K562 (cell line): ENCODE results near the gene WBP1L. TPM values are rescaled to one million over a fixed set of nuclear protein-coding genes. Genes with fewer than 3 reads are reported as not detected.

Experiments
- ARID1B ChIP-seq: fragments of 450-650 bp; IDR thresholded peaks from 2 replicates; pipeline ENCODE4 v1.6.1; 2016; ENCODE audit warnings: antibody characterized with exemption, mild to moderate bottlenecking, inconsistent platforms
- ARID2 ChIP-seq: fragments of 450-650 bp; IDR thresholded peaks from 2 replicates; pipeline ENCODE4 v1.6.1; 2017; ENCODE audit warnings: antibody characterized with exemption, mild to moderate bottlenecking
- DACH1 ChIP-seq: fragments of 450-650 bp; IDR thresholded peaks from 2 replicates; pipeline ENCODE4 v1.6.1; 2018; ENCODE audit not compliant: partially characterized antibody
- DPF2 ChIP-seq: fragments of 450-650 bp; IDR thresholded peaks from 2 replicates; pipeline ENCODE4 v1.6.1; 2016
- ETS1 ChIP-seq: conservative IDR thresholded peaks from 2 replicates; pipeline ENCODE4 v1.6.1; 2011; ENCODE audit warnings: low read depth, mild to moderate bottlenecking, low read length; ENCODE audit not compliant: control insufficient read depth
- ETV1 ChIP-seq: fragments of 450-650 bp; conservative IDR thresholded peaks from 2 replicates; pipeline ENCODE4 v1.6.1; 2016; ENCODE audit warnings: missing genetic modification characterization, control low read depth, low read depth, missing compliant biosample characterization
- JUN ChIP-seq, 2 experiments: sonication (generic) in 1 of 2; formaldehyde crosslinking in 1 of 2; IDR thresholded peaks; 2 replicates each; pipeline versions ENCODE4 v1.6.1 to v1.8.0; 2012 to 2022; ENCODE audit warnings: borderline replicate concordance in 2 of 2, mild to moderate bottlenecking in 2 of 2, improper control_type of control experiment in 1 of 2, low read depth in 1 of 2, low read length in 1 of 2, missing genetic modification reagents in 1 of 2
- MNT ChIP-seq, 2 experiments: fragments of 450-650 bp; conservative IDR thresholded peaks; 2 replicates each; pipeline ENCODE4 v1.6.1; 2017; ENCODE audit warnings: mild to moderate bottlenecking in 2 of 2, moderate library complexity in 2 of 2
- NEUROD1 ChIP-seq: fragments of 150-350 bp; IDR thresholded peaks from 2 replicates; pipeline ENCODE4 v1.6.1; 2014; ENCODE audit warnings: borderline replicate concordance, low read length, low read depth; ENCODE audit not compliant: partially characterized antibody
- POLR2A ChIP-seq: fragments of 450-650 bp; conservative IDR thresholded peaks from 2 replicates; pipeline ENCODE4 v1.6.1; 2016
- PRDM10 ChIP-seq: fragments of 450-650 bp; IDR thresholded peaks from 2 replicates; pipeline ENCODE4 v1.6.1; 2018; ENCODE audit not compliant: partially characterized antibody
- PTTG1 ChIP-seq: fragments of 450-650 bp; IDR thresholded peaks from 2 replicates; pipeline ENCODE4 v1.6.1; 2016; ENCODE audit warnings: low read depth, mild to moderate bottlenecking, missing genetic modification characterization, missing compliant biosample characterization
- SAP30 ChIP-seq: fragments of 200-600 bp; sonication (generic); IDR thresholded peaks from 2 replicates; pipeline ENCODE4 v1.6.1; 2012; ENCODE audit warnings: borderline replicate concordance, low read depth, mild to moderate bottlenecking, moderate library complexity, low read length, control low read depth, inconsistent platforms; ENCODE audit not compliant: insufficient read depth, poor library complexity, severe bottlenecking
- SIN3A ChIP-seq, 2 experiments: fragments of 150-350 bp in 1 of 2; IDR thresholded peaks; 2 replicates each; pipeline ENCODE4 v1.6.1; 2011 to 2016; ENCODE audit warnings: borderline replicate concordance in 2 of 2, low read depth in 2 of 2, low read length in 2 of 2, mild to moderate bottlenecking in 2 of 2, moderate library complexity in 2 of 2; ENCODE audit not compliant: control insufficient read depth in 1 of 2
- SMARCA5 ChIP-seq: fragments of 450-650 bp; IDR thresholded peaks from 2 replicates; pipeline ENCODE4 v1.6.1; 2016
- SMARCB1 ChIP-seq: IDR thresholded peaks from 2 replicates; pipeline ENCODE4 v1.6.1; 2011; ENCODE audit warnings: improper control_type of control experiment, low read depth; ENCODE audit not compliant: insufficient read length
- SMARCC2 ChIP-seq: fragments of 450-650 bp; IDR thresholded peaks from 2 replicates; pipeline ENCODE4 v1.6.1; 2017; ENCODE audit warnings: antibody characterized with exemption, moderate library complexity, mild to moderate bottlenecking, low read depth
- TAF15 ChIP-seq: fragments of 200-400 bp; formaldehyde crosslinking; IDR thresholded peaks from 2 replicates; pipeline ENCODE4 v1.6.1; 2017; ENCODE audit warnings: mild to moderate bottlenecking, low read depth, low read length, moderate library complexity
- TOE1 ChIP-seq, 2 experiments: fragments of 450-650 bp in 1 of 2; sonication (generic) in 1 of 2; formaldehyde crosslinking in 1 of 2; IDR thresholded peaks; 2 replicates each; pipeline versions ENCODE4 v1.7.1 to v1.8.0; 2016 to 2022; ENCODE audit warnings: borderline replicate concordance in 2 of 2, mild to moderate bottlenecking in 2 of 2, antibody characterized with exemption in 1 of 2, inconsistent platforms in 1 of 2, low read depth in 1 of 2, missing genetic modification reagents in 1 of 2, moderate library complexity in 1 of 2
- polyA plus RNA-seq, 8 experiments: library from polyadenylated mRNA; depleted of rRNA in 4 of 8; stranded (reverse) in 5 of 8; unstranded in 3 of 8; fragments of >200 nt; fragmentation: Nextera tagmentation in 2 of 8; fragmentation: Illumina TruSeq in 1 of 8; extraction: Ambion mirVana in 2 of 8; extraction: Trizol in 1 of 8; gene quantifications; 2 replicates each; pipeline versions ENCODE4 v1.2.1 to v1.2.3, GENCODE V29; 2011 to 2014; ENCODE audit warnings: inconsistent platforms in 1 of 8, missing spikeins in 1 of 8
- total RNA-seq, 7 experiments: library from RNA; depleted of rRNA in 6 of 7; stranded (reverse); fragments of >200 nt in 6 of 7; fragmentation: Illumina TruSeq in 2 of 7; extraction: Trizol in 2 of 7; gene quantifications; 2 replicates each; pipeline versions ENCODE4 v1.2.1 to v1.2.3, GENCODE V29; 2011 to 2021; ENCODE audit warnings: low replicate concordance in 1 of 7

The WBP1L gene
- total and polyA plus RNA-seq, 9 of the 15 experiments (the other 6 are each of a cell fraction or from before 2014, with no cell fraction given): 3.2 to 14.4 (median 11.3) TPM

GRCh38 chr10:102743588-102744373 is at the start of gene WBP1L (continued):
- TF ChIP-seq MNT (conservative IDR thresholded peaks at IDR 0.05): peak; percentile 27 to 74; a peak in 3 of 4 replicates
- TF ChIP-seq POLR2A: peak; percentile 78
- no peak for TF ChIP-seq ARID2
- TF ChIP-seq SIN3A (IDR thresholded peaks at IDR 0.05; ENCODE audit: borderline replicate concordance in 2 of 2, control insufficient read depth in 1 of 2, low read depth in 2 of 2, low read length in 2 of 2): peak; percentile 11 to 69; a peak in 1 of 4 replicates
- peak; percentile 64; the same call in 1 of the 2 replicates for TF ChIP-seq TOE1 (IDR thresholded peaks at IDR 0.05; ENCODE audit: borderline replicate concordance)
- no peak for TF ChIP-seq TOE1 (CRISPR knock-in tag; IDR thresholded peaks at IDR 0.05; ENCODE audit: borderline replicate concordance, low read depth)
- no peak for TF ChIP-seq DPF2
- no peak for TF ChIP-seq DACH1
- 0 out of 2 replicates have a peak, but pooled peaks have one; percentile 42 for TF ChIP-seq TAF15
- no peak for TF ChIP-seq SMARCC2
- TF ChIP-seq NEUROD1: peak; percentile 76
- 0 out of 2 replicates have a peak, but pooled peaks have one; percentile 32 for TF ChIP-seq JUN (IDR thresholded peaks at IDR 0.05; ENCODE audit: borderline replicate concordance, low read depth, low read length)
- TF ChIP-seq JUN (CRISPR knock-in tag; IDR thresholded peaks at IDR 0.05; ENCODE audit: borderline replicate concordance): no peak
- no peak for TF ChIP-seq PTTG1 (tag)
- TF ChIP-seq SAP30: peak; percentile 15
- TF ChIP-seq SMARCA5: peak; percentile 46; the same call in 1 of the 2 replicates
- peak; percentile 10 for TF ChIP-seq PRDM10
- TF ChIP-seq ETV1 (tag): peak; percentile 52
- 0 out of 2 replicates have a peak, but pooled peaks have one; percentile 8 for TF ChIP-seq ETS1
- no peak for TF ChIP-seq SMARCB1
- TF ChIP-seq ARID1B: no peak
